Activated gamma-delta T cell treated with Interleukin-2 at 50 U/mL for 16 hours (primary cell): ENCODE results near the gene LFNG.
"Not testable (repeated sequence)": the region's sequence is repeated elsewhere in the genome, so short reads cannot be mapped to it uniquely, and the experiment has no call there.

ENCODE experiments used
- DNase-seq: peaks from one replicate; pipeline ENCODE4 v3.0.0-alpha.2; 2020

The LFNG gene

GRCh38 chr7:2530994-2531795, 11.6 kb downstream of the LFNG start:
- DNase-seq: not testable (repeated sequence)

GRCh38 chr7:2531796-2532110, 12.2 kb downstream of the LFNG start:
- not testable (repeated sequence) for DNase-seq

- not testable (repeated sequence) for DNase-seq
Observed at GRCh38 chr7:2532199-2532772, 12.7 kb downstream of the LFNG start.

- not testable (repeated sequence) for DNase-seq
Observed at GRCh38 chr7:2532816-2533215, 13.2 kb downstream of the LFNG start.

GRCh38 chr7:2533566-2533965, 14.0 kb downstream of the LFNG start:
- not testable (repeated sequence) for DNase-seq

- DNase-seq: not testable (repeated sequence)
Observed at GRCh38 chr7:2534214-2534613, 14.6 kb downstream of the LFNG start.

- not testable (repeated sequence) for DNase-seq
Observed at GRCh38 chr7:2535872-2536627, 16.5 kb downstream of the LFNG start.

- DNase-seq: no peak
Observed at GRCh38 chr7:2537981-2538851, 18.6 kb downstream of the LFNG start.

GRCh38 chr7:2539031-2539911, 19.7 kb downstream of the LFNG start:
- DNase-seq: no peak

GRCh38 chr7:2540133-2540532, 20.6 kb downstream of the LFNG start:
- no peak for DNase-seq

GRCh38 chr7:2540641-2541051, 21.1 kb downstream of the LFNG start:
- DNase-seq: no peak

GRCh38 chr7:2541291-2542010, 21.9 kb downstream of the LFNG start:
- no peak for DNase-seq

- DNase-seq: no peak
Observed at GRCh38 chr7:2542011-2542915, 22.7 kb downstream of the LFNG start.

GRCh38 chr7:2542916-2543871, 23.6 kb downstream of the LFNG start:
- DNase-seq: no peak

- no peak for DNase-seq
Observed at GRCh38 chr7:2544541-2545188, 25.1 kb downstream of the LFNG start.

GRCh38 chr7:2545746-2546425, 26.3 kb downstream of the LFNG start:
- no peak for DNase-seq

GRCh38 chr7:2546776-2547586, 27.4 kb downstream of the LFNG start:
- no peak for DNase-seq
